Measurements from ENCODE around the gene ATXN1L. TPM values are rescaled to one million over a fixed set of nuclear protein-coding genes. Genes with fewer than 3 reads are reported as not detected.

The ATXN1L gene
- total and polyA plus RNA-seq, 4 donors, result 5.7 to 15.0 (median 8.5) TPM

DNA sequence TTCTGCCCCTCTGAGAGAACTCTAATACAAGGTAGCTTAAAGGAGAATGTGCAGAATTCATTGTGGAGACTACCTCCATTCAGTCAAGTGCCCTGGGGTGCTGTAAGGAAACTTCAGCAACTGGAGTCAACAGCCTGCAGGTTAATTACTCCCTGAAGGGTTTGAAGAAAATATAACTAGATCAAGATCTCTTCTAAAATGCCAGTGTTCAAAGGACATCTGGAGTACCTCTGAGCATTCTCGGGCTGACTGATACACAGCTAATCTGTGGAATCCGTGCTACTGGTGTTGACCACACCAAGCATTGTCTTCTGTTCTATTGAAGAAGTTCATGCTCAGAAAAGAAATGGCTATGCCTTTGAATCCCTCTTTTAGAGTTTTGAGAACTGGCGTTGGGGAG, 11.5 kb upstream of the ATXN1L start:
- TF ChIP-seq RAD21 (IDR thresholded peaks at IDR 0.05) (no peak), JUND (IDR thresholded peaks at IDR 0.05) (no peak)
- TF ChIP-seq, protein P1, sequence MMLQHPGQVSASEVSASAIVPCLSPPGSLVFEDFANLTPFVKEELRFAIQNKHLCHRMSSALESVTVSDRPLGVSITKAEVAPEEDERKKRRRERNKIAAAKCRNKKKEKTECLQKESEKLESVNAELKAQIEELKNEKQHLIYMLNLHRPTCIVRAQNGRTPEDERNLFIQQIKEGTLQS (IDR thresholded peaks at IDR 0.05), result no peak
- WGBS, result 88% methylated on average over 3 of the region's 3 CpGs
- Histone ChIP-seq H3K36me3 (ENCODE audit: control insufficient read depth in 4 of 4, insufficient read depth in 3 of 4, low read depth in 1 of 4, low read length in 3 of 4) (no peaks in the 10 kb centered on the region), H3K4me1 (ENCODE audit: control insufficient read depth in 4 of 4, insufficient read depth in 4 of 4, low read length in 3 of 4) (peaks cover 0 to 1% (median 0%) of the 10 kb centered on the region in 4 donors), H3K9me3 (ENCODE audit: control insufficient read depth in 4 of 4, low read length in 3 of 4) (no peaks in the 10 kb centered on the region), H3K27ac (ENCODE audit: low read depth in 1 of 2, low read length in 2 of 2) (no peak overlapping the region), H3K9ac (ENCODE audit: low read depth in 1 of 2, low read length in 2 of 2) (no peak overlapping the region), H3K27me3 (ENCODE audit: control insufficient read depth in 4 of 4, insufficient read depth in 4 of 4, low read length in 3 of 4) (no peaks in the 10 kb centered on the region), H3K4me3 (ENCODE audit: low read depth in 1 of 3, low read length in 3 of 3) (no peak overlapping the region)
- no peak for DNase-seq (ENCODE audit: low spot score)

DNA sequence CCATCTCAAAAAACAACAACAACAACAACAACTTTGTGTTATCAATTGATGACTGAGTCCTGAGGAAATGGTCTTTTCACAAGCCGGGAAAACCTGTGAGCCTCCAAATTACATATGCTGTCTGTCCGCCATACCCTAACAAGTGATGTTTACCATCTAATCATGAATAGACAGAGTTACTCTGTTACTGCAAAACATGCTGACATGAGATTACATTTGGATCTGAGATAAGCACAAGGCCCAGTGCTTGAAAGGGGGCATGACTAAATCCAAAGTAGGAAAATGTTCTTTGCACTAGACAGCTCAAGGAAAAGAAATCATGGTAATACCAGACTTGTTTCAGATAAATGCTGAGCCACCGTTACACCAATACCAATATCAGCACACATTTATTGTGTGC, 8.6 kb upstream of the ATXN1L start:
- 90% methylated on average over 3 of the region's 3 CpGs for WGBS
- no peak for TF ChIP-seq YY1 (IDR thresholded peaks at IDR 0.05)
- TF ChIP-seq FOXA2 (IDR thresholded peaks at IDR 0.05), result no peak
- TF ChIP-seq SP1 (IDR thresholded peaks at IDR 0.05), result no peak
- TF ChIP-seq HNF4G (IDR thresholded peaks at IDR 0.05), result no peak
- no peak for TF ChIP-seq ZBTB33 (IDR thresholded peaks at IDR 0.05)
- TF ChIP-seq MAX (IDR thresholded peaks at IDR 0.05), result no peak
- no peak for TF ChIP-seq NR2F2 (IDR thresholded peaks at IDR 0.05)
- TF ChIP-seq JUND (IDR thresholded peaks at IDR 0.05), result no peak
- no peak for TF ChIP-seq GABPA (IDR thresholded peaks at IDR 0.05 in 1 of 2, conservative IDR thresholded peaks at IDR 0.05 in 1 of 2)
- no peak for TF ChIP-seq HNF4A (conservative IDR thresholded peaks at IDR 0.05)
- no peak for TF ChIP-seq RAD21 (IDR thresholded peaks at IDR 0.05)
- no peak for TF ChIP-seq TAF1 (conservative IDR thresholded peaks at IDR 0.05)
- TF ChIP-seq CTCF (IDR thresholded peaks at IDR 0.05; ENCODE audit: low read depth, low read length, missing input control), result no peak
- TF ChIP-seq, protein P1 (IDR thresholded peaks at IDR 0.05), result no peak
- no peak for TF ChIP-seq RXRA (IDR thresholded peaks at IDR 0.05)
- no peaks in the 10 kb centered on the region for H3K9me3 ChIP-seq (ENCODE audit: control insufficient read depth in 4 of 4, low read length in 3 of 4)
- H3K4me3 ChIP-seq (ENCODE audit: low read depth in 1 of 3, low read length in 3 of 3), result no peak overlapping the region
- no peaks in the 10 kb centered on the region for H3K36me3 ChIP-seq (ENCODE audit: control insufficient read depth in 4 of 4, insufficient read depth in 3 of 4, low read depth in 1 of 4, low read length in 3 of 4)
- H3K9ac ChIP-seq (ENCODE audit: low read depth in 1 of 2, low read length in 2 of 2), result no peak overlapping the region
- no peaks in the 10 kb centered on the region for H3K27me3 ChIP-seq (ENCODE audit: control insufficient read depth in 4 of 4, insufficient read depth in 4 of 4, low read length in 3 of 4)
- no peaks in the 10 kb centered on the region for H3K4me1 ChIP-seq (ENCODE audit: control insufficient read depth in 4 of 4, insufficient read depth in 4 of 4, low read length in 3 of 4)
- no peak for DNase-seq (ENCODE audit: low spot score)
- no peak overlapping the region for H3K27ac ChIP-seq (ENCODE audit: low read depth in 1 of 2, low read length in 2 of 2)

DNA sequence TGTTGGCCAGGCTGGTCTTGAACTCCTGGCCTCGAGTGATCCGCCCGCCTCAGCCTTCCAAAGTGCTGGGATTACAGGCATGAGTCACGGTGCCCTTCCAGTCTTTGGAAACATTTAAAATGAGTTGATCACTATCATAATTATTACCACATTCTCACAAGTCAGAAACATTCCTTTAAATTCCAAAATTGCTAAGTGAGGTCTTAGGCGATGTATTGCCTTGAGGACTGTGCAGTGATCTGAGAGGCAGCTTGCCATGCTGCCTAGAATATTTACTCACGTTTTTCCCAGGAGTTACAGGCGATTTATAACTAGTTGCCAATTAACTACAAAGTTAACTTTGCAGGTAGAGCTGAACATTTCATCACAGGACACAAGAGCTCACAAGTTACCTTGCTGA, 5.7 kb upstream of the ATXN1L start:
- Histone ChIP-seq H3K9me3 (ENCODE audit: control insufficient read depth in 4 of 4, low read length in 3 of 4) (no peaks in the 10 kb centered on the region), H3K27me3 (ENCODE audit: control insufficient read depth in 4 of 4, insufficient read depth in 4 of 4, low read length in 3 of 4) (no peaks in the 10 kb centered on the region), H3K4me3 (ENCODE audit: low read depth in 1 of 3, low read length in 3 of 3) (no peak overlapping the region), H3K36me3 (ENCODE audit: control insufficient read depth in 4 of 4, insufficient read depth in 3 of 4, low read depth in 1 of 4, low read length in 3 of 4) (no peaks in the 10 kb centered on the region), H3K4me1 (ENCODE audit: control insufficient read depth in 4 of 4, insufficient read depth in 4 of 4, low read length in 3 of 4) (no peaks in the 10 kb centered on the region), H3K27ac (ENCODE audit: low read depth in 1 of 2, low read length in 2 of 2) (no peak overlapping the region), H3K9ac (ENCODE audit: low read depth in 1 of 2, low read length in 2 of 2) (no peak overlapping the region)
- no peak for DNase-seq (ENCODE audit: low spot score)
- 69% methylated on average over 7 of the region's 7 CpGs for WGBS
- TF ChIP-seq FOXA2 (IDR thresholded peaks at IDR 0.05), result no peak
- TF ChIP-seq HNF4A (conservative IDR thresholded peaks at IDR 0.05), result no peak
- TF ChIP-seq NR2F2 (IDR thresholded peaks at IDR 0.05), result no peak
- TF ChIP-seq ZBTB33 (IDR thresholded peaks at IDR 0.05), result no peak
- TF ChIP-seq EGR1 (IDR thresholded peaks at IDR 0.05; ENCODE audit: low read depth in 2 of 2), result no peak
- no peak for TF ChIP-seq HNF4G (IDR thresholded peaks at IDR 0.05)
- TF ChIP-seq GABPA (IDR thresholded peaks at IDR 0.05 in 1 of 2, conservative IDR thresholded peaks at IDR 0.05 in 1 of 2), result no peak
- TF ChIP-seq YY1 (IDR thresholded peaks at IDR 0.05), result no peak
- TF ChIP-seq MAX (IDR thresholded peaks at IDR 0.05), result no peak
- TF ChIP-seq RAD21 (IDR thresholded peaks at IDR 0.05), result no peak
- TF ChIP-seq TAF1 (conservative IDR thresholded peaks at IDR 0.05), result no peak
- no peak for TF ChIP-seq SP1 (IDR thresholded peaks at IDR 0.05)
- no peak for TF ChIP-seq RXRA (IDR thresholded peaks at IDR 0.05)
